Thyroid gland (tissue), 4 donors: ENCODE results near the gene TUNAR. TPM values are rescaled to one million over a fixed set of nuclear protein-coding genes. Genes with fewer than 3 reads are reported as not detected.
A peak's percentile ranks its signal among the peaks of the same experiment; 100 is the strongest.

Experiments
- DNase-seq, 2 donors: peaks; one replicate each; pipeline ENCODE4 v3.0.0-alpha.2; 2019
- H3K27ac ChIP-seq, 3 donors: fragments of 200-600 bp; sonication (generic); 1 replicate in 2 of 3; 2 replicates in 1 of 3; pipeline ENCODE4 v1.5.1; 2016 to 2019; ENCODE audit warnings: mild to moderate bottlenecking in 1 of 3, moderate library complexity in 1 of 3
- H3K27me3 ChIP-seq: fragments of 200-600 bp; sonication (generic); one replicate; pipeline ENCODE4 v1.5.1; 2019
- H3K36me3 ChIP-seq, 2 donors: fragments of 200-600 bp; sonication (generic); one replicate each; pipeline ENCODE4 v1.5.1; 2016 to 2019
- H3K4me1 ChIP-seq, 2 donors: fragments of 200-600 bp; sonication (generic); one replicate each; pipeline ENCODE4 v1.5.1; 2017 to 2019
- H3K4me3 ChIP-seq, 3 donors: fragments of 200-600 bp; sonication (generic); replicated peaks in 1 of 3; 1 replicate in 2 of 3; 2 replicates in 1 of 3; pipeline ENCODE4 v1.5.1; 2016; ENCODE audit warnings: mild to moderate bottlenecking in 1 of 3
- H3K9me3 ChIP-seq: fragments of 200-600 bp; sonication (generic); one replicate; pipeline ENCODE4 v1.5.1; 2017
- POLR2A ChIP-seq, 2 donors: fragments of 450-650 bp; IDR thresholded peaks; one replicate each; pipeline ENCODE4 v1.6.1; 2017; ENCODE audit warnings: antibody characterized with exemption in 2 of 2, mild to moderate bottlenecking in 2 of 2, moderate library complexity in 1 of 2
- WGBS, 2 donors: methylation state at CpG; one replicate each; pipeline ENCODE4 v1.1.5; 2017; 5-methylcytosine and 5-hydroxymethylcytosine counted together
- intact Hi-C: fragments of 100-400 bp; cut with DNase I; formaldehyde crosslinking; loops from one replicate; pipeline ENCODE4 v1.15.1; 2023
- total RNA-seq, 4 donors: library from RNA; depleted of rRNA; stranded (reverse); fragments of >200 nt; gene quantifications; one replicate each; pipeline ENCODE4 v1.2.3, GENCODE V29; 2016
- TF ChIP-seq, protein P1 (sequence below), 6 experiments: fragments of 200-600 bp in 3 of 6; fragments of 450-650 bp in 3 of 6; sonication (generic) in 3 of 6; IDR thresholded peaks; one replicate each; pipeline ENCODE4 v1.5.1; 2016 to 2019; ENCODE audit warnings: antibody characterized with exemption in 6 of 6, mild to moderate bottlenecking in 2 of 6, inconsistent platforms in 1 of 6, moderate library complexity in 1 of 6

Gene TUNAR
- total RNA-seq, 4 donors from 2014 or later, result 0.44 TPM; not detected in 3

- Histone ChIP-seq H3K9me3 (no peaks in the 10 kb centered on the region), H3K36me3 (no peaks in the 10 kb centered on the region), H3K27ac (no peak overlapping the region), H3K4me1 (peaks cover 10 to 15% of the 10 kb centered on the region in 2 donors), H3K4me3 (no peak overlapping the region), H3K27me3 (no peaks in the 10 kb centered on the region)
- TF ChIP-seq, protein P1, sequence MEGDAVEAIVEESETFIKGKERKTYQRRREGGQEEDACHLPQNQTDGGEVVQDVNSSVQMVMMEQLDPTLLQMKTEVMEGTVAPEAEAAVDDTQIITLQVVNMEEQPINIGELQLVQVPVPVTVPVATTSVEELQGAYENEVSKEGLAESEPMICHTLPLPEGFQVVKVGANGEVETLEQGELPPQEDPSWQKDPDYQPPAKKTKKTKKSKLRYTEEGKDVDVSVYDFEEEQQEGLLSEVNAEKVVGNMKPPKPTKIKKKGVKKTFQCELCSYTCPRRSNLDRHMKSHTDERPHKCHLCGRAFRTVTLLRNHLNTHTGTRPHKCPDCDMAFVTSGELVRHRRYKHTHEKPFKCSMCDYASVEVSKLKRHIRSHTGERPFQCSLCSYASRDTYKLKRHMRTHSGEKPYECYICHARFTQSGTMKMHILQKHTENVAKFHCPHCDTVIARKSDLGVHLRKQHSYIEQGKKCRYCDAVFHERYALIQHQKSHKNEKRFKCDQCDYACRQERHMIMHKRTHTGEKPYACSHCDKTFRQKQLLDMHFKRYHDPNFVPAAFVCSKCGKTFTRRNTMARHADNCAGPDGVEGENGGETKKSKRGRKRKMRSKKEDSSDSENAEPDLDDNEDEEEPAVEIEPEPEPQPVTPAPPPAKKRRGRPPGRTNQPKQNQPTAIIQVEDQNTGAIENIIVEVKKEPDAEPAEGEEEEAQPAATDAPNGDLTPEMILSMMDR (IDR thresholded peaks at IDR 0.05), result no peak
- no peak for TF ChIP-seq POLR2A (IDR thresholded peaks at IDR 0.05)
- no peak for DNase-seq
- intact Hi-C loops, result no loop called here
- WGBS, 2 donors, result 81 to 87% methylated on average over 4 of the region's 4 CpGs
Measured at GRCh38 chr14:95887351-95887750, 10.7 kb downstream of the TUNAR start.

DNA sequence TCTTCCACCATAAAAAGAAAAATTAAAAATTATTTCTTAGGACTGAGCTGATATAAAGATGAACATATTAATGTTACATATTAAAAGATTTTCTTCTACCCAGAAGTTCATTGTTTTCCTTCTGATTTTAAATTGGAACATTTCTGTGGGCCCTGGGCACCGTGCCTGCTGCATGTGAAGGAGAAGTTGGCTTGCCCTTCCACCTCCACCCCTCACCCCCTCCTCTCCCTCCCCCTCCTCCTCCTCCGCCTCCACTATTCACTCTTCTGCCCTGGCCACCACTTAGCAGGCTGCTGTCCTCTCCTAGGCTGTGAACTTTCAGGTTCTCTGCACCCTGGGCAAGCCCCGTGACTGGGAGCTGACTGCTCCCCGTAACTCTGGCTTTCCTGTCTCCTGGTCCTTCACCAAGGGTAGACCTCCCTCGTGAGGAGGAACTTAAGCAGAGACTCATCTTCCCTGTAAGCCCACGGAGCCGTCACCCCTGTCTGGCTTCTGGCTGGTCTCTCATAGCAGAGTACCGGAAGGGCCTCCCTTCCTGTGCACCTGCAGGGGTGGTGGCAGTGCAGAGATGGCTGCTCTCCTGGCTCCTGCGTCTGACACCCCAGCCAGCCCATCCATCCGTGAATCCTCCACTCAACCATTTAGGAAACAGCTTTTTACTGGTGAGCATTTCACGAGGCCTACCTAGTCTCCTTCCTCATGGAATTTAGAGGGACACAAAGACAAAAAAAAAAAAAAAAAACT, 12.8 kb downstream of the TUNAR start:
- H3K36me3 ChIP-seq, result no peaks in the 10 kb centered on the region
- H3K27me3 ChIP-seq, result no peaks in the 10 kb centered on the region
- H3K27ac ChIP-seq, result peak overlapping the region in 1 of 3 donors; percentile 74
- TF ChIP-seq POLR2A (IDR thresholded peaks at IDR 0.05), result no peak
- TF ChIP-seq, protein P1 (IDR thresholded peaks at IDR 0.05), result no peak
- no peaks in the 10 kb centered on the region for H3K9me3 ChIP-seq
- DNase-seq, result peak; percentile 81 to 84
- no peak overlapping the region for H3K4me3 ChIP-seq
- intact Hi-C loops, result no loop called here
- WGBS, 2 donors, result 26 to 43% methylated on average over 10 to 11 of the region's 11 CpGs
- peaks cover 10 to 15% of the 10 kb centered on the region in 2 donors for H3K4me1 ChIP-seq

- Histone ChIP-seq H3K4me3 (no peak overlapping the region), H3K4me1 (peaks cover 3 to 7% of the 10 kb centered on the region in 2 donors), H3K27me3 (no peaks in the 10 kb centered on the region), H3K36me3 (no peaks in the 10 kb centered on the region), H3K27ac (no peak overlapping the region), H3K9me3 (no peaks in the 10 kb centered on the region)
- TF ChIP-seq, protein P1 (IDR thresholded peaks at IDR 0.05), result no peak
- no peak for TF ChIP-seq POLR2A (IDR thresholded peaks at IDR 0.05)
- WGBS, 2 donors, result 93 to 96% methylated on average over 3 of the region's 3 CpGs
- no peak for DNase-seq
- intact Hi-C loops, result no loop called here
Measured at GRCh38 chr14:95891742-95892141, 15.1 kb downstream of the TUNAR start.

GRCh38 chr14:95892142-95892541, 15.5 kb downstream of the TUNAR start:
- H3K4me3 ChIP-seq, result no peak overlapping the region
- H3K27me3 ChIP-seq, result no peaks in the 10 kb centered on the region
- H3K4me1 ChIP-seq, result peaks cover 3 to 7% of the 10 kb centered on the region in 2 donors
- no peaks in the 10 kb centered on the region for H3K9me3 ChIP-seq
- no peaks in the 10 kb centered on the region for H3K36me3 ChIP-seq
- H3K27ac ChIP-seq, result no peak overlapping the region
- no peak for DNase-seq
- TF ChIP-seq, protein P1 (IDR thresholded peaks at IDR 0.05), result no peak
- TF ChIP-seq POLR2A (IDR thresholded peaks at IDR 0.05), result no peak
- intact Hi-C loops, result no loop called here
- 91 to 97% methylated on average over 10 to 11 of the region's 11 CpGs for WGBS, 2 donors

DNA sequence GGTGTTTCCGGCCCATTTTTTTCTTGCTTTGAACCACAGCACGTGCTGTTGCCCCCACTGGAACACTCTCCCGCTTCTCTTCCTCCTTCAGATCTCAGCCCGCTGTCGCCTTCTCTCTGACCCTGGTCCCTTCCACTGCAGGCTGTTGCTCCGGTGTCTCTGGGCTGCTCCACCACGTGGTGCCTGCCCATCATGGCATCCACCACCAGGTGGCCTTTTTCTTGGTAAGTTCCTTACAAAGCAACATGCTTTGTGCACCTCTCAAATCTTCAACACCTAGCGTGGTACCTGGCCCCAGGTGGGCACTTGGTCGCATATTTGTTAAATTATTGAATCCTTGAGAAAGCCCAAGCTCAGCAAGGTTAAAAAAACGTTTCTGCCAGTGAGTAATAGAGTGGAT, 19.1 kb downstream of the TUNAR start:
- Histone ChIP-seq H3K36me3 (no peaks in the 10 kb centered on the region), H3K4me3 (no peak overlapping the region), H3K9me3 (no peaks in the 10 kb centered on the region), H3K4me1 (no peaks in the 10 kb centered on the region), H3K27ac (no peak overlapping the region), H3K27me3 (no peaks in the 10 kb centered on the region)
- TF ChIP-seq POLR2A (IDR thresholded peaks at IDR 0.05), result no peak
- TF ChIP-seq, protein P1 (IDR thresholded peaks at IDR 0.05), result peak in 2 of 6 experiments; percentile 11 to 32
- intact Hi-C loops, result no loop called here
- 45 to 47% methylated on average over 10 of the region's 10 CpGs for WGBS, 2 donors
- peak in 1 of 2 donors; percentile 13 for DNase-seq
